Upper lobe of left lung (tissue), 6 donors: Measurements from ENCODE around the gene FLT1. TPM values are rescaled to one million over a fixed set of nuclear protein-coding genes. Genes with fewer than 3 reads are reported as not detected.

Experiments
- ATAC-seq, 2 donors: fragments of 200-7000 bp; cut with Tn5 transposase; one replicate each; pipeline ENCODE4 v1.9.1; 2022; ENCODE audit warnings: mild to moderate bottlenecking in 2 of 2, moderate library complexity in 2 of 2; ENCODE audit not compliant: low FRiP score in 2 of 2
- DNase-seq, 2 donors: peaks; one replicate each; pipeline ENCODE4 v3.0.0-alpha.2; 2019 to 2020
- H3K27ac ChIP-seq, 4 donors: fragments of 200-600 bp; sonication (generic); one replicate each; pipeline ENCODE4 v1.5.1; 2016 to 2019
- H3K27me3 ChIP-seq, 4 donors: fragments of 200-600 bp; sonication (generic); one replicate each; pipeline ENCODE4 v1.5.1; 2017 to 2019
- H3K36me3 ChIP-seq, 4 donors: fragments of 200-600 bp; sonication (generic); one replicate each; pipeline ENCODE4 v1.5.1; 2016 to 2019
- H3K4me1 ChIP-seq, 4 donors: fragments of 200-600 bp; sonication (generic); one replicate each; pipeline ENCODE4 v1.5.1; 2018 to 2019
- H3K4me3 ChIP-seq, 4 donors: fragments of 200-600 bp; sonication (generic); one replicate each; pipeline ENCODE4 v1.5.1; 2017 to 2019; ENCODE audit warnings: mild to moderate bottlenecking in 2 of 4, moderate library complexity in 1 of 4
- H3K9me3 ChIP-seq, 4 donors: fragments of 200-600 bp; sonication (generic); one replicate each; pipeline ENCODE4 v1.5.1; 2018 to 2019
- EP300 ChIP-seq, 4 donors: sonication (generic); formaldehyde crosslinking; IDR thresholded peaks; one replicate each; pipeline ENCODE4 v1.5.1; 2017; ENCODE audit warnings: antibody characterized with exemption in 4 of 4, control low read depth in 2 of 4
- POLR2A ChIP-seq, 4 donors: fragments of 450-650 bp; IDR thresholded peaks; one replicate each; pipeline ENCODE4 v1.5.1; 2016 to 2017; ENCODE audit warnings: antibody characterized with exemption in 4 of 4, mild to moderate bottlenecking in 2 of 4
- POLR2AphosphoS5 ChIP-seq, 2 donors: sonication (generic); formaldehyde crosslinking; IDR thresholded peaks; one replicate each; pipeline ENCODE4 v1.5.1; 2017; ENCODE audit warnings: antibody characterized with exemption in 2 of 2
- WGBS, 2 donors: methylation state at CpG; one replicate each; pipeline ENCODE4 v1.1.5; 2017 to 2018; 5-methylcytosine and 5-hydroxymethylcytosine counted together
- total RNA-seq, 6 donors: library from RNA; depleted of rRNA in 4 of 6; stranded (reverse); fragments of >200 nt in 4 of 6; gene quantifications; one replicate each; pipeline versions ENCODE4 v1.1.0 to v1.2.1, GENCODE V29; 2016 to 2021
- TF ChIP-seq, protein P1 (sequence below), 6 experiments: fragments of 450-650 bp in 4 of 6; fragments of 200-600 bp in 2 of 6; sonication (generic) in 2 of 6; IDR thresholded peaks; one replicate each; pipeline ENCODE4 v1.5.1; 2016 to 2019; ENCODE audit warnings: antibody characterized with exemption in 6 of 6
- donor health status: DM: no; HTN: no; CAD: no; lungs with moderate emphysema.
- donor health status: DM: no; HTN: yes; CAD: no; lungs with severe emphysema.

Gene FLT1
- total RNA-seq, 6 donors from 2014 or later = 20.9 to 47.9 (median 25.5) TPM

- H3K27ac ChIP-seq = no peak overlapping the region
- TF ChIP-seq, protein P1, sequence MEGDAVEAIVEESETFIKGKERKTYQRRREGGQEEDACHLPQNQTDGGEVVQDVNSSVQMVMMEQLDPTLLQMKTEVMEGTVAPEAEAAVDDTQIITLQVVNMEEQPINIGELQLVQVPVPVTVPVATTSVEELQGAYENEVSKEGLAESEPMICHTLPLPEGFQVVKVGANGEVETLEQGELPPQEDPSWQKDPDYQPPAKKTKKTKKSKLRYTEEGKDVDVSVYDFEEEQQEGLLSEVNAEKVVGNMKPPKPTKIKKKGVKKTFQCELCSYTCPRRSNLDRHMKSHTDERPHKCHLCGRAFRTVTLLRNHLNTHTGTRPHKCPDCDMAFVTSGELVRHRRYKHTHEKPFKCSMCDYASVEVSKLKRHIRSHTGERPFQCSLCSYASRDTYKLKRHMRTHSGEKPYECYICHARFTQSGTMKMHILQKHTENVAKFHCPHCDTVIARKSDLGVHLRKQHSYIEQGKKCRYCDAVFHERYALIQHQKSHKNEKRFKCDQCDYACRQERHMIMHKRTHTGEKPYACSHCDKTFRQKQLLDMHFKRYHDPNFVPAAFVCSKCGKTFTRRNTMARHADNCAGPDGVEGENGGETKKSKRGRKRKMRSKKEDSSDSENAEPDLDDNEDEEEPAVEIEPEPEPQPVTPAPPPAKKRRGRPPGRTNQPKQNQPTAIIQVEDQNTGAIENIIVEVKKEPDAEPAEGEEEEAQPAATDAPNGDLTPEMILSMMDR (IDR thresholded peaks at IDR 0.05) = peak in 1 of 6 experiments; percentile 10
- no peak for TF ChIP-seq POLR2A (IDR thresholded peaks at IDR 0.05)
- ATAC-seq (no peak), DNase-seq (no peak)
- 82 to 88% methylated on average over 6 of the region's 6 CpGs for WGBS, 2 donors
- no peaks in the 10 kb centered on the region for H3K9me3 ChIP-seq
- H3K4me3 ChIP-seq = no peak overlapping the region
- peaks cover 0 to 14% (median 0%) of the 10 kb centered on the region in 4 donors for H3K36me3 ChIP-seq
- no peaks in the 10 kb centered on the region for H3K27me3 ChIP-seq
- peaks cover 0 to 4% (median 0%) of the 10 kb centered on the region in 4 donors for H3K4me1 ChIP-seq
Measured at GRCh38 chr13:28313579-28313978, 181.3 kb downstream of the FLT1 start.

- H3K36me3 ChIP-seq = peaks cover 0 to 42% (median 3%) of the 10 kb centered on the region in 4 donors
- no peak for DNase-seq
- ATAC-seq = no peak
- 72 to 82% methylated on average over 10 of the region's 10 CpGs for WGBS, 2 donors
- no peak for TF ChIP-seq EP300 (IDR thresholded peaks at IDR 0.05)
- no peak for TF ChIP-seq POLR2A (IDR thresholded peaks at IDR 0.05)
- TF ChIP-seq, protein P1 (IDR thresholded peaks at IDR 0.05) = no peak
- TF ChIP-seq POLR2AphosphoS5 (IDR thresholded peaks at IDR 0.05) = no peak
- no peak overlapping the region for H3K4me3 ChIP-seq
- no peaks in the 10 kb centered on the region for H3K4me1 ChIP-seq
- H3K27me3 ChIP-seq = no peaks in the 10 kb centered on the region
- no peak overlapping the region for H3K27ac ChIP-seq
- no peaks in the 10 kb centered on the region for H3K9me3 ChIP-seq
Measured at GRCh38 chr13:28306325-28306724, 188.6 kb downstream of the FLT1 start.

GRCh38 chr13:28301839-28302238 lies 193.1 kb downstream of the FLT1 start:
- WGBS, 2 donors = 46 to 48% methylated on average over 4 of the region's 4 CpGs
- H3K27me3 ChIP-seq = no peaks in the 10 kb centered on the region
- DNase-seq = no peak
- no peak for ATAC-seq
- no peak for TF ChIP-seq POLR2A (IDR thresholded peaks at IDR 0.05)
- TF ChIP-seq POLR2AphosphoS5 (IDR thresholded peaks at IDR 0.05) = no peak
- TF ChIP-seq, protein P1 (IDR thresholded peaks at IDR 0.05) = no peak
- no peak for TF ChIP-seq EP300 (IDR thresholded peaks at IDR 0.05)
- no peak overlapping the region for H3K4me3 ChIP-seq
- no peaks in the 10 kb centered on the region for H3K9me3 ChIP-seq
- no peak overlapping the region for H3K27ac ChIP-seq
- H3K4me1 ChIP-seq = no peaks in the 10 kb centered on the region
- peaks cover 0 to 30% (median 3%) of the 10 kb centered on the region in 4 donors for H3K36me3 ChIP-seq

DNA sequence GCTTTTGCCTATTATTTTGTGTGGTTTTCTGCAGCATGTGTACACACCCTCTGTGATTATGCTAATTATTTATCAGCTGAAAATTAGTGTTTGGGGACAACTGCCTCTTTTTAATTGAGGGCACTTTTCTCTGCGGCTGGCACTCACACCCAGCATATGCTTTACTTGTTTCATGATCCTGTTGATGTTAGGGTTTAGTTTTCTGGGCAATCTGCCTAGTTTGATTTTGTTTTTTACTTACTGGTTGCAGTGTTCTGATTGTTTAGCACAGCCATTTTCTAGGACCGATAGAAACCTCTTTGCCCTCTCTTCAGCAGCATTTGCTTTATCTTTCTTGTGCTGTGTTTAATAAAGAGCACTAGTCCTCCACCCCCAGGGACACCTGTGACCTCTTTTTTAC lies 195.0 kb downstream of the FLT1 start:
- no peaks in the 10 kb centered on the region for H3K9me3 ChIP-seq
- H3K27me3 ChIP-seq = no peaks in the 10 kb centered on the region
- H3K4me3 ChIP-seq = no peak overlapping the region
- DNase-seq (no peak), ATAC-seq (no peak)
- WGBS, 2 donors = 58 to 68% methylated on average over 2 of the region's 2 CpGs
- no peak overlapping the region for H3K27ac ChIP-seq
- TF ChIP-seq, protein P1 (IDR thresholded peaks at IDR 0.05) = no peak
- no peak for TF ChIP-seq EP300 (IDR thresholded peaks at IDR 0.05)
- TF ChIP-seq POLR2AphosphoS5 (IDR thresholded peaks at IDR 0.05) = no peak
- TF ChIP-seq POLR2A (IDR thresholded peaks at IDR 0.05) = no peak
- H3K36me3 ChIP-seq = peaks cover 0 to 12% (median 0%) of the 10 kb centered on the region in 4 donors
- H3K4me1 ChIP-seq = no peaks in the 10 kb centered on the region

DNA sequence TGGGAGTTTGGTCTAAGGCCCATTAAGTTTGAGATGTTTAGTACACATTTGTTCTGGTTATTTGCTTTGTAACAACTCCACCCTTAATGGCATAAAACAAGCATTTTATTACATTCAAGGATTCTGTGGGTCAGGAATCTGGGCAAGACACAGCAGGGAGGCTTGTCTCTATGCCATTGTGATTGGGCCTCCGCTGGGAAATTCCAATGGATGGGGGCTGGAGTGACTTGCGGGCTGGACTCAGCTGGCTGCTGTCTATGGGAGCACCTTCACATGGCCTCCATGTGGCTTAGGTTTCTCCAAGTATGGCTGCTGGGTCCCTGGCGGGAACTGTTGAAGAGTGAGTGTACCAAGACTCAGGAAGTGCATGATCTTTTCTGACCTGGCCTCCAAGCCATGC lies 197.6 kb downstream of the FLT1 start:
- no peak overlapping the region for H3K4me3 ChIP-seq
- peaks cover 0 to 23% (median 4%) of the 10 kb centered on the region in 4 donors for H3K36me3 ChIP-seq
- no peaks in the 10 kb centered on the region for H3K4me1 ChIP-seq
- no peaks in the 10 kb centered on the region for H3K9me3 ChIP-seq
- ATAC-seq = no peak
- H3K27ac ChIP-seq = no peak overlapping the region
- TF ChIP-seq, protein P1 (IDR thresholded peaks at IDR 0.05) = no peak
- TF ChIP-seq POLR2A (IDR thresholded peaks at IDR 0.05) (no peak), EP300 (IDR thresholded peaks at IDR 0.05) (no peak), POLR2AphosphoS5 (IDR thresholded peaks at IDR 0.05) (no peak)
- no peak for DNase-seq
- no peaks in the 10 kb centered on the region for H3K27me3 ChIP-seq
- WGBS, 2 donors = 93% methylated on average over 3 of the region's 3 CpGs
